GM21717 (cell line): ENCODE measurements around the gene MAP3K15.

Experiments used
- ATAC-seq: cut with Tn5 transposase; IDR thresholded peaks from one replicate; pipeline ENCODE4 v1.9.1; 2021; ENCODE audit warnings: mild to moderate bottlenecking, moderate library complexity; ENCODE audit not compliant: unreplicated experiment

MAP3K15 gene

GRCh38 chrX:19392703-19393102 lies 122.6 kb downstream of the MAP3K15 start:
- no peak for ATAC-seq

DNA sequence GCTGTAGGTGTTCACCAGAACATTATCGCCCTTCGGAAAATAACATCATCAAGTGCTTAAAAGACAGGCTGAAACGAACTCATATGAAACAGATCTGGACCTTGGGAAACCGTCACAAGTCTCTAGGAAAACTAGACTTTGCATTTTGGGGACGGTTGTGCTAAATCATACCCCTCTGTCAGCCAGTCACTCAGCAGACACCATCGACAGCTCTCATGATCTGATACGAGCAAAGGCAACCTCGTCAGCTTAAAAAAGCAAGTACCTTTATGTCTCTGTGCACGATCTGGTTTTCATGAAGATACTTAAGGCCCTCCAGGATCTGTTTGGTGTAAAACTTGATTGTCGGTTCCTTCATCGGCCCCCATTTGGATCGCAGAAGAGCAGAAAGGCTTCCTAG lies 123.2 kb downstream of the MAP3K15 start:
- no peak for ATAC-seq

- ATAC-seq, result no peak
These were observed 126.0 kb downstream of the MAP3K15 start for GRCh38 chrX:19389227-19389845.

DNA sequence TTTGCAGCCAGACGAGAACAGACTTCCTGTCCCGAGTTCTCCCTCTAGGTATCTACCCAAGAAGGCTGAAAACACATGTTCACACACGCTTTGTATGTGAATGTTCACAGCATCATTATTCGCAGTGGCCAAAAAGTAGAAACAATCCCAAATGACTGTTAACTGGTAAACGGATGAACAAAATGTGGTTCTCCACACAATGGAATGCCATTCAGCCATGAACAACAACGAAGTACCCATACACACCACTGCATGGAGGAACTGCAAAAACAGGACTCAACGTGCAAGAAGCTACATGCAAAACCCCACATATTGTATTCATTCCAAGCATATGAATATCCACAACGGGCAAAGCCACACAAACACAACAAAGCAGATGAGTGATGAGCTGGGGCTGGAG lies 126.6 kb downstream of the MAP3K15 start:
- no peak for ATAC-seq

GRCh38 chrX:19388064-19388679 lies 127.1 kb downstream of the MAP3K15 start:
- no peak for ATAC-seq

DNA sequence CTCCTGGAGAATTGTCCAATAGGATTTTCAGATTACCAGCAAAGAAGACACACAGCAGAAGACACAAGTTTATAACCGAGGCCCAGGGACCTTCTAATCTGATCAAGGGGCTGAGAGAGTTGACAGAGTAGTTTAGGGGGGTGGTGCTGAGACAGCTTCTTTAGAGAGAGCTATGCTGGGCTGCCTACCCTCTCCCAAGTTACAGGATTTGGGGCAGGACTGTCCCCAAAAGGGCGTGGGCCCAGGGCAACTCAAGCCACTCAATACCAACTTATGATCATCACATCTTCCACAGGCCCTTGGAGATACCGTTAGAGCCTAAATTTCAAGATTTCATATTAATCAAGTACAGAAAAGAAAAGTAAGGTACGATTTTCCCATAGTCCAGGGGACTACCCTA lies 128.6 kb downstream of the MAP3K15 start:
- no peak for ATAC-seq

GRCh38 chrX:19382555-19383145 lies 132.7 kb downstream of the MAP3K15 start:
- peak; percentile 53 for ATAC-seq

GRCh38 chrX:19381326-19381725 lies 134.0 kb downstream of the MAP3K15 start:
- no peak for ATAC-seq

- no peak for ATAC-seq
These were observed 137.5 kb downstream of the MAP3K15 start for GRCh38 chrX:19377799-19378198.

GRCh38 chrX:19375546-19375945 lies 139.8 kb downstream of the MAP3K15 start:
- no peak for ATAC-seq

DNA sequence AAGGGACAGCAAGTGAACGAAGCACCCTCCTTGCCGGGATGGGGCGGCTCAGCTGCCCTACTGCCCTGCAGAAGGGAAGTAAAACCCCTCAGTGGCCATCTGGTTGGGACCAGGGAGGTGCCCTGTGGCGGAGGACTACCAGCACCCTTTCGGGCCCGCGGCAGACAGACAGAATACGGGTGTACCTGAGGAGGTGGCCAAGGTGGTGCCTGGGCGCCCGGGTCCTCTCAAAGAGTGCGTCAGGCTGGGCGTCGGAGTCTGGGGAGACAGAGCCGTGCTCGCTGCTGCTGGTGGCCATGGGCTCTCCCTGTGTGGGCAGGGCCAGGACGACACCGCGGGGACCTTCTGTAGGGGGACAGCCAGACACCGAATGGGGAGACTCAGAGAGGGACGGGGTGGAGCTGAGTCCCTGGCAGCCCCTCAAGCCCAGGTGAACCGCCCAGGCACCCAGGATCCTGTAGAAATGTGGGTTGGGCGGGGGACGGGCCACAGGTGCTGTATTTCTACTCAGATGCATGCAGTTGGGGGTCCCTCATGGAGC lies 141.9 kb downstream of the MAP3K15 start:
- no peak for ATAC-seq

DNA sequence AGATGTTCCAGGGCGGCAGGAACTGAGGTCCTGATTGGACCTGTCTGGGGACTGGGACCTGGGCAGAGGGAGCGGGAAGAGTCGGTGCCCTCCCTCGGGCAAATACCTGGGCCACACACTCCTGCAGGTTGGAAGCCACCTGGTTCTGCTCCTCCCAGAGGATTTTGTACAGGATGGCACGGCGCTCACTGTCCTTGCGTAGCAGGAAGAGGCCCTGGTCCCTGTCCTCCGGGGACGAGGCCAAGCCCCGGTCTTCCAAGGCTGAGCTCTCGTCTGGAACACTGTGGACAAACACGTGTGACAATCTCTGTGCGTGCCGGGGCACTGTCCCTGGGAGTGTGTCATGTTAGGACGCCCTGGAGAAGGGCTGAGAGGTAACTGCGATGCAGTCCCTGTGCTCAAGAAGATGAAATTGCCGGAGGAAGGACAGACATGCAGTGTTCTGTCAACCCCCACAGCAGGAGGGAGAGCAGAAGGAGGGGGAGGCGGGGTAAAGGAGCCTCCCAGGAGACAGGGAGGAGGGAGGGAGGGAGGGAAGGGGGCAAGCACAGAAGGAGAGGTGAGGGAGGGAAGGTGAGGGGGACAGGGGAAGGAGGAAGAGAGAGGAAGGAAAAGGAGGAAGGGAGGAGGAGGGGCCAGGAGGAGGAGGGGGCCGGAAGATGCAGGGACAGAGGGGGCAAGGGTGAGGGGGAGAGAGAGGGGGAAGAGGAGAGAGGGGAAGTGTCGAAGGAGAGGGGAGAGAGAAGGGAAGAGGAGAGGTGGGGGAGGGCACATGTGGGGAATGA lies 142.6 kb downstream of the MAP3K15 start:
- ATAC-seq, result peak; percentile 16

- ATAC-seq, result peak; percentile 74
These were observed 143.2 kb downstream of the MAP3K15 start for GRCh38 chrX:19372170-19372546.

DNA sequence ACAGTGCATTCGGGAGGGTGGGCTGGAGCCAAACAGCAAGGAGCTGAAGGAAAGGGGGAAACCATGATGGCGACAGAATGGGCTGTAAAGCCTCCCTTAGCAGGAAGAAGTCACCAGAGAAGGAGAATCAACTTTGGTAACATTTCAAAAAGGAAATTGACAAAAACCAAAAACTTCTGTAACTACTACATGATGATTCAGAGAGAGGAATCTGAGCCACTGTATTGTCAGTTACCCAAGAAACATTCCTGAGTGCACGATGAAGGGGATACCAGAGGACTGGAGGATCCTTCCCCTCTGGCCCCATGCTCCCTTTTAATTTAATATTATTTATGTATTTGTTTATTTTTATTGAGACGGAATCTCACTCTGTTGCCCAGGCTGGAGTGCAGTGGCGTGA lies 145.2 kb downstream of the MAP3K15 start:
- no peak for ATAC-seq

DNA sequence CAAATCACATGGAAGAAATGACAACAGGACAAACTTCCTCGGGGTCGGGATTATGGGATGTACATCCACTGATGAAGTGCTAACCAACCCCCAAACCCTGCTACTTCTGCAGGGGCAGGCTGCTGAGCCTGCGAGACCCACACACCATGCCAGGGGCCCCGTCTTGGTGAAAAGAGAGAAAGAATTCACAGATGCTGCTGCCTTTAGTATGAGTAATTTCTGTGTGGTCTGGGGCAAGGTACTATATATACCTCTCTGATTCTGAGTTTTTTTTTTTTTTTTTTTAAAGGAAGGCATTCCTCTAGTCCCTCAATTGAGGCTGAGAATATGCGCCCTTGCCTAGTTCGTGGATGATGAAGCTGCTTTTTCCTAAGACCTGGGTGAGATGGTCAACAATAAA lies 146.7 kb downstream of the MAP3K15 start:
- no peak for ATAC-seq

DNA sequence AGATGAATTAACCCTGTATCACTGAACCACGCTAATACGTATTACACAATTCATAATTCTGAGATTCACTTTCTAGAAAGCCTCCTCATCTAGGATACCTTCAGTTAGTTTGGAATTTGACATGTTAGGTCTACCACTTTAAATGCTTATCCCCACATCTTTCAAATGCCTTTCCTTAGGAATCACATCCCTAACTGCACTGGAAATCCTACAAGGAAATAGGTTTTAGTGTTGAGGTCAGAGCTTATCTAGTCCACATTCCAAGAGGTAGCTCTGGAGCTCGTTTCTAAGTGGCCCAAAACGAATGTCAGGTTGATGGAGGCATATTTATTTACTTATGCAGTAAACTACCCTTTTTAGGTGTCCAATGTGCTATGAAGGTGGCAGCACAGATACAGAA lies 153.6 kb downstream of the MAP3K15 start:
- no peak for ATAC-seq

GRCh38 chrX:19360903-19361302 lies 154.4 kb downstream of the MAP3K15 start:
- no peak for ATAC-seq

- ATAC-seq, result no peak
These were observed 156.8 kb downstream of the MAP3K15 start for GRCh38 chrX:19358521-19358920.

DNA sequence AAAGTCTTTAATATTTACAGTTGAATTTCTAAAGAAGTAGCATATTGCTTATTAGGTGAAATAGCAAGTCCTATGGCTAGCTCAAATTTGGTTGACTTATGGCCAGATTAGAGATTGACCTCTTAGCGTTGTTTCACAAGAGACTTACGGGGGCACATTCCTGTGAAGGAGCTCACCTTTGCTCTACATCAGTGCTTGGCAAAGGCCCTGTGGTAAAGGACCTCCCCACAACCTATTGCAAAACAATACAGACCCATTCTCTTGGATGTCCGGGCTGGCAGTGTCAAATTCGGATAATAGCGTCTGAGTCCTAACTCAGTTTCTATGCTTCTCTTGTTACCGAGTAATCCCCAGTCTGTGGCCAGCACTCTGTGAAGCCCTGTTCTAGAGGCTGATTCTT lies 160.7 kb downstream of the MAP3K15 start:
- ATAC-seq, result no peak

DNA sequence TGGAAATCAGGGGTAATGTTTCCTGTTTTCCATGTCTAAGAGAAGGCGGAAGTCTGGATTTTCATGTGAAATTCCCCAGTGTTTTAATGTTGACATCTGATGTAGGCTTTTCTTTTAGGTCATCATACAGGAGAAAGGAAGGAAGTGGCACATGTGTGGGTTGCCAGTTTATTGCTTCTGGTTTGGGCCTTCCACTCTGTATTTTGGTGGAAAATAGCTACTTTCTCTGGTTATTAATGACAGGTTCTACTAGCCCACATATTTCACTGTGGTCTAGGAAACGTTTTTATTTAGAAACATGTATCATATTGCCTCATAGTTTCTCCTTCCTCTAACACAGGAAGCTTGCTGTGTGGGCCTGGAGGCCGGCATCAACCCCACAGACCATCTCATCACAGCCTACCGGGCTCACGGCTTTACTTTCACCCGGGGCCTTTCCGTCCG lies 164.3 kb downstream of the MAP3K15 start:
- peak; percentile 86 for ATAC-seq

- ATAC-seq, result no peak
These were observed 166.0 kb downstream of the MAP3K15 start for GRCh38 chrX:19349264-19349663.
